GM12878 (cell line): ENCODE measurements around the gene VASP. TPM values are rescaled to one million over a fixed set of nuclear protein-coding genes. Genes with fewer than 3 reads are reported as not detected.

Source experiments
- ATAC-seq: fragments of 200-7000 bp; cut with Tn5 transposase; 3 replicates; pipeline ENCODE4 v1.9.1; 2020; ENCODE audit warnings: mild to moderate bottlenecking, moderate library complexity
- BruUV-seq: library from RNA; stranded (reverse); fragments of 400-500 nt; replicated peaks from 2 replicates; lab custom pipeline; 2021; lab: Mats Ljungman, UMichigan
- CTCF ChIA-PET: fragments of 300-600 bp; sonication (Branson Sonifier 250); formaldehyde crosslinking; extraction: SDS; loops from one replicate; lab custom pipeline; 2021; ENCODE audit warnings: inconsistent platforms; lab: Yijun Ruan, JAX
- POLR2A ChIA-PET: fragments of 350-600 bp; formaldehyde crosslinking; extraction: SDS; loops from one replicate; lab custom pipeline; 2021; ENCODE audit warnings: inconsistent platforms; lab: Charles Lee
- RAD21 ChIA-PET: fragments of 300-600 bp; sonication (Branson Sonifier 250); formaldehyde crosslinking; loops from one replicate; lab custom pipeline; 2023; ENCODE audit warnings: antibody characterized with exemption; ENCODE audit not compliant: unreplicated experiment; lab: Charles Lee
- SMC1A ChIA-PET: fragments of 300-600 bp; sonication (Branson Sonifier 250); formaldehyde crosslinking; loops from one replicate; lab custom pipeline; 2023; ENCODE audit not compliant: unreplicated experiment, uncharacterized antibody; lab: Charles Lee
- DNase-seq: peaks from one replicate; pipeline ENCODE4 v3.0.0-alpha.2; 2011; ENCODE audit warnings: low read depth, low spot score
- FAIRE-seq: peaks from 3 replicates; lab custom pipeline; 2011; peaks lifted over from hg19 to GRCh38; lab: Jason Lieb, UNC
- H2AFZ ChIP-seq: 2 replicates; pipeline ENCODE4 v1.6.0; 2011; ENCODE audit warnings: low read depth, low read length, control low read depth; ENCODE audit not compliant: control insufficient read depth
- H3K27ac ChIP-seq: 2 replicates; pipeline ENCODE4 v1.5.1; 2011; ENCODE audit warnings: control low read depth; ENCODE audit not compliant: control insufficient read depth, insufficient read depth
- H3K27me3 ChIP-seq, 2 experiments: replicated peaks in 1 of 2; 2 replicates each; pipeline versions ENCODE4 v1.6.0 to v1.6.1; 2011; ENCODE audit warnings: low read length in 1 of 2; ENCODE audit not compliant: control insufficient read depth in 2 of 2, insufficient read depth in 2 of 2
- H3K36me3 ChIP-seq, 2 experiments: 2 replicates each; pipeline ENCODE4 v1.5.1; 2011; ENCODE audit warnings: low read length in 1 of 2; ENCODE audit not compliant: control insufficient read depth in 2 of 2, insufficient read depth in 2 of 2
- H3K4me1 ChIP-seq: 2 replicates; pipeline ENCODE4 v1.6.1; 2011; ENCODE audit warnings: mild to moderate bottlenecking, low read length, moderate library complexity, mixed read lengths; ENCODE audit not compliant: control insufficient read depth, insufficient read depth
- H3K4me2 ChIP-seq: 2 replicates; pipeline ENCODE4 v1.6.0; 2011; ENCODE audit warnings: control low read depth; ENCODE audit not compliant: control insufficient read depth, insufficient read depth
- H3K4me3 ChIP-seq: fragments of 200-600 bp; sonication (generic); 2 replicates; pipeline ENCODE4 v1.5.1; 2016
- H3K79me2 ChIP-seq: 2 replicates; pipeline ENCODE4 v1.6.0; 2011; ENCODE audit warnings: low read length; ENCODE audit not compliant: control insufficient read depth, insufficient read depth
- H3K9ac ChIP-seq: 2 replicates; pipeline ENCODE4 v1.8.0; 2011; ENCODE audit warnings: low read length, control low read depth, mixed read lengths; ENCODE audit not compliant: control insufficient read depth, insufficient read depth
- H3K9me3 ChIP-seq: replicated peaks from 3 replicates; pipeline ENCODE4 v1.5.1; 2011; ENCODE audit warnings: mild to moderate bottlenecking, low read length; ENCODE audit not compliant: control insufficient read depth, insufficient read depth
- H4K20me1 ChIP-seq: 2 replicates; pipeline ENCODE4 v1.6.0; 2011; ENCODE audit not compliant: control insufficient read depth, insufficient read depth
- CBFB ChIP-seq: IDR thresholded peaks from 2 replicates; pipeline ENCODE4 v1.6.1; 2016; ENCODE audit warnings: antibody characterized with exemption, low read depth
- HDAC2 ChIP-seq: fragments of 200-600 bp; sonication (generic); IDR thresholded peaks from 2 replicates; pipeline ENCODE4 v1.6.1; 2017
- HDAC6 ChIP-seq: fragments of 200-600 bp; sonication (generic); IDR thresholded peaks from one replicate; pipeline ENCODE4 v1.8.0; 2017; ENCODE audit warnings: antibody characterized with exemption; ENCODE audit not compliant: unreplicated experiment
- MTA3 ChIP-seq: IDR thresholded peaks from 2 replicates; pipeline ENCODE4 v1.6.1; 2012; ENCODE audit warnings: low read length, inconsistent platforms, borderline replicate concordance
- MXI1 ChIP-seq: fragments of 150-350 bp; IDR thresholded peaks from 2 replicates; pipeline ENCODE4 v1.6.1; 2011; ENCODE audit warnings: low read depth, mild to moderate bottlenecking, inconsistent platforms, low read length, improper control_type of control experiment
- NFXL1 ChIP-seq: fragments of 450-650 bp; IDR thresholded peaks from 2 replicates; pipeline ENCODE4 v1.6.1; 2017; ENCODE audit warnings: antibody characterized with exemption, mild to moderate bottlenecking, borderline replicate concordance
- NR2C2 ChIP-seq: IDR thresholded peaks from 2 replicates; pipeline ENCODE4 v1.6.1; 2011; ENCODE audit warnings: borderline replicate concordance, low read depth; ENCODE audit not compliant: control insufficient read depth, insufficient read length
- RCOR1 ChIP-seq: conservative IDR thresholded peaks from 2 replicates; pipeline ENCODE4 v1.6.1; 2012; ENCODE audit warnings: low read depth, low read length, improper control_type of control experiment
- SMAD1 ChIP-seq: fragments of 450-650 bp; IDR thresholded peaks from 2 replicates; pipeline ENCODE4 v1.6.1; 2018; ENCODE audit warnings: mild to moderate bottlenecking, low read depth; ENCODE audit not compliant: partially characterized antibody
- SMAD5 ChIP-seq: IDR thresholded peaks from 2 replicates; pipeline ENCODE4 v1.6.1; 2016; ENCODE audit warnings: antibody characterized with exemption, low read depth
- SPI1 ChIP-seq: IDR thresholded peaks from 2 replicates; pipeline ENCODE4 v1.6.1; 2011; ENCODE audit warnings: low read depth, mild to moderate bottlenecking, low read length, moderate library complexity, borderline replicate concordance; ENCODE audit not compliant: insufficient read depth
- TCF3 ChIP-seq: IDR thresholded peaks from 2 replicates; pipeline ENCODE4 v1.6.1; 2012; ENCODE audit warnings: low read depth, mild to moderate bottlenecking, low read length, borderline replicate concordance; ENCODE audit not compliant: insufficient read depth
- ZBTB40 ChIP-seq: fragments of 450-650 bp; IDR thresholded peaks from 2 replicates; pipeline ENCODE4 v1.6.1; 2016; ENCODE audit warnings: mild to moderate bottlenecking, moderate library complexity, borderline replicate concordance
- ZNF622 ChIP-seq: fragments of 450-650 bp; IDR thresholded peaks from 2 replicates; pipeline ENCODE4 v1.6.1; 2017; ENCODE audit warnings: mild to moderate bottlenecking, inconsistent platforms
- WGBS: methylation state at CpG from one replicate; pipeline ENCODE4 v1.1.6; 2016; ENCODE audit warnings: low lambda C conversion rate; ENCODE audit not compliant: insufficient replicate concordance, insufficient coverage; ENCODE audit errors: missing lambda C conversion rate; 5-methylcytosine and 5-hydroxymethylcytosine counted together
- in situ Hi-C: fragments of 300-500 bp; cut with MboI; formaldehyde crosslinking; loops from 9 replicates; pipeline ENCODE4 v1.14.3; 2018; ENCODE audit warnings: mixed read lengths
- intact Hi-C: fragments of 100-400 bp; cut with micrococcal nuclease; formaldehyde crosslinking; loops from one replicate; pipeline ENCODE4 v1.14.2; 2022; ENCODE audit not compliant: unreplicated experiment
- polyA plus RNA-seq, 11 experiments: library from polyadenylated mRNA; depleted of rRNA in 4 of 11; unstranded in 6 of 11; stranded (reverse) in 5 of 11; fragments of >200 nt; fragmentation: Nextera tagmentation in 4 of 11; fragmentation: Illumina TruSeq in 1 of 11; extraction: Ambion mirVana in 4 of 11; extraction: Trizol in 1 of 11; gene quantifications; 1 replicate in 1 of 11; 2 replicates in 10 of 11; pipeline versions ENCODE4 v1.2.1 to v1.2.3, GENCODE V29; 2011 to 2016; ENCODE audit warnings: inconsistent platforms in 2 of 11, missing spikeins in 2 of 11, low read depth in 1 of 11
- total RNA-seq, 4 experiments: library from RNA; depleted of rRNA in 3 of 4; stranded (reverse); fragments of >200 nt in 3 of 4; fragmentation: Illumina TruSeq in 1 of 4; extraction: Trizol in 1 of 4; gene quantifications; 2 replicates each; pipeline versions ENCODE4 v1.2.1 to v1.2.3, GENCODE V29; 2013 to 2021
- TF ChIP-seq, protein P1 (sequence below): IDR thresholded peaks from 2 replicates; pipeline ENCODE4 v1.6.1; 2011; ENCODE audit warnings: mild to moderate bottlenecking, low read depth, low read length, moderate library complexity; ENCODE audit not compliant: insufficient replicate concordance
- TF ChIP-seq, protein P2 (sequence below): fragments of 450-650 bp; IDR thresholded peaks from 2 replicates; pipeline ENCODE4 v1.6.1; 2016; ENCODE audit warnings: mild to moderate bottlenecking
- TF ChIP-seq, protein P3 (sequence below): fragments of 450-650 bp; IDR thresholded peaks from 2 replicates; pipeline ENCODE4 v1.6.1; 2017; ENCODE audit warnings: low read depth, mild to moderate bottlenecking, moderate library complexity

The VASP gene
- total and polyA plus RNA-seq, 10 of the 15 experiments (the other 5 are each of a cell fraction or from before 2014, with no cell fraction given): 19.5 to 298 (median 84.8) TPM

DNA sequence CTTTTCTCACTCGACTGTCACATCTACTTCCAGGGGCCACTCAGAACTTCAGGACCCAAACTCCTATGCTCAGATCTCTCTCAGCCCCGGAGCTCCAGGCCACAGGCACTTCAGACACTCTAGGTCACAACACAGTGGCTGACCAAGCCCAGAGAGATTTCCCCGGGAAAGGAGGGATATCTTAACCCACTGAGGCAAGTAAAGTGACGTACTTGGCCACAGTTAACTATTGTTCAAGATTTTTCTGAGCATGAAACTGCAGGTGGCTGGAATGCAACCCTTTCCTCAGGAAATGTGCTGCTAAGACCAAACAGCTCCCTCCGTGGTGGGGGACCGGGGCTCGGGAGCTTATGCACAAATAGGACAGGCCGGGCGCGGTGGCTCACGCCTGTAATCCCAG lies 53.4 kb downstream of the VASP start:
- ChIA-PET SMC1A (no interaction called here), RAD21 (no interaction called here), CTCF (interaction anchor here (0.6 to 1.4 kb wide), 2 partner anchors 23 to 85 kb away, joined by 4 read pairs; no protein-coding TSS in a partner anchor), POLR2A (no interaction called here)
- Histone ChIP-seq H3K4me3 (no peak overlapping the region), H3K4me1 (peaks cover 25% of the 10 kb centered on the region), H3K27me3 (no peaks in the 10 kb centered on the region), H2AFZ (no peak overlapping the region), H3K27ac (no peak overlapping the region), H3K9me3 (no peaks in the 10 kb centered on the region), H3K79me2 (peaks cover 9% of the 10 kb centered on the region), H3K4me2 (no peak overlapping the region), H3K9ac (no peak overlapping the region), H4K20me1 (no peaks in the 10 kb centered on the region), H3K36me3 (peaks cover 3 to 6% of the 10 kb centered on the region in 2 experiments; a peak in 3 of 4 replicates)
- FAIRE-seq: no peak
- 96% methylated on average over 11 of the region's 11 CpGs for WGBS
- no peak for ATAC-seq
- no peak for DNase-seq
- intact Hi-C loops: loop anchor here (5.0 kb wide), 1 partner anchor 38 kb away; no protein-coding TSS in a partner anchor
- BruUV-seq: no TSS peak
- in situ Hi-C loops: no loop called here
- TF ChIP-seq SPI1 (no peak), NR2C2 (no peak), HDAC2 (no peak), ZBTB40 (no peak), CBFB (no peak), TCF3 (no peak), MTA3 (no peak), MXI1 (no peak), SMAD1 (no peak), SMAD5 (no peak), RCOR1 (no peak), NFXL1 (no peak), ZNF622 (no peak), HDAC6 (no peak)
- TF ChIP-seq, protein P1, sequence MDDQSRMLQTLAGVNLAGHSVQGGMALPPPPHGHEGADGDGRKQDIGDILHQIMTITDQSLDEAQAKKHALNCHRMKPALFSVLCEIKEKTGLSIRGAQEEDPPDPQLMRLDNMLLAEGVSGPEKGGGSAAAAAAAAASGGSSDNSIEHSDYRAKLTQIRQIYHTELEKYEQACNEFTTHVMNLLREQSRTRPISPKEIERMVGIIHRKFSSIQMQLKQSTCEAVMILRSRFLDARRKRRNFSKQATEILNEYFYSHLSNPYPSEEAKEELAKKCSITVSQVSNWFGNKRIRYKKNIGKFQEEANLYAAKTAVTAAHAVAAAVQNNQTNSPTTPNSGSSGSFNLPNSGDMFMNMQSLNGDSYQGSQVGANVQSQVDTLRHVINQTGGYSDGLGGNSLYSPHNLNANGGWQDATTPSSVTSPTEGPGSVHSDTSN: no peak
- TF ChIP-seq, protein P2, sequence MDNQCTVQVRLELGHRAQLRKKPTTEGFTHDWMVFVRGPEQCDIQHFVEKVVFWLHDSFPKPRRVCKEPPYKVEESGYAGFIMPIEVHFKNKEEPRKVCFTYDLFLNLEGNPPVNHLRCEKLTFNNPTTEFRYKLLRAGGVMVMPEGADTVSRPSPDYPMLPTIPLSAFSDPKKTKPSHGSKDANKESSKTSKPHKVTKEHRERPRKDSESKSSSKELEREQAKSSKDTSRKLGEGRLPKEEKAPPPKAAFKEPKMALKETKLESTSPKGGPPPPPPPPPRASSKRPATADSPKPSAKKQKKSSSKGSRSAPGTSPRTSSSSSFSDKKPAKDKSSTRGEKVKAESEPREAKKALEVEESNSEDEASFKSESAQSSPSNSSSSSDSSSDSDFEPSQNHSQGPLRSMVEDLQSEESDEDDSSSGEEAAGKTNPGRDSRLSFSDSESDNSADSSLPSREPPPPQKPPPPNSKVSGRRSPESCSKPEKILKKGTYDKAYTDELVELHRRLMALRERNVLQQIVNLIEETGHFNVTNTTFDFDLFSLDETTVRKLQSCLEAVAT: no peak
- TF ChIP-seq, protein P3, sequence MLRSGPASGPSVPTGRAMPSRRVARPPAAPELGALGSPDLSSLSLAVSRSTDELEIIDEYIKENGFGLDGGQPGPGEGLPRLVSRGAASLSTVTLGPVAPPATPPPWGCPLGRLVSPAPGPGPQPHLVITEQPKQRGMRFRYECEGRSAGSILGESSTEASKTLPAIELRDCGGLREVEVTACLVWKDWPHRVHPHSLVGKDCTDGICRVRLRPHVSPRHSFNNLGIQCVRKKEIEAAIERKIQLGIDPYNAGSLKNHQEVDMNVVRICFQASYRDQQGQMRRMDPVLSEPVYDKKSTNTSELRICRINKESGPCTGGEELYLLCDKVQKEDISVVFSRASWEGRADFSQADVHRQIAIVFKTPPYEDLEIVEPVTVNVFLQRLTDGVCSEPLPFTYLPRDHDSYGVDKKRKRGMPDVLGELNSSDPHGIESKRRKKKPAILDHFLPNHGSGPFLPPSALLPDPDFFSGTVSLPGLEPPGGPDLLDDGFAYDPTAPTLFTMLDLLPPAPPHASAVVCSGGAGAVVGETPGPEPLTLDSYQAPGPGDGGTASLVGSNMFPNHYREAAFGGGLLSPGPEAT: no peak
